MM.1S (cell line): Measurements from ENCODE around the gene PPM1K.

Source experiments
- DNase-seq: peaks from one replicate; pipeline ENCODE4 v3.0.0-alpha.2; 2015
- H2AFZ ChIP-seq: fragments of 300-600 bp; sonication (generic); 2 replicates; pipeline ENCODE4 v1.6.0; 2016; ENCODE audit warnings: antibody characterized with exemption, low read length
- H3F3A ChIP-seq: fragments of 300-600 bp; sonication (generic); 2 replicates; pipeline ENCODE4 v1.6.1; 2016; ENCODE audit warnings: mild to moderate bottlenecking, antibody characterized with exemption, low read length, moderate library complexity, mixed read lengths; ENCODE audit not compliant: insufficient read depth
- H3K27ac ChIP-seq: fragments of 300-600 bp; sonication (generic); 2 replicates; pipeline ENCODE4 v1.5.1; 2016; ENCODE audit warnings: mild to moderate bottlenecking, low read length
- H3K27me3 ChIP-seq: fragments of 300-600 bp; sonication (generic); replicated peaks from 2 replicates; pipeline ENCODE4 v1.6.0; 2016; ENCODE audit warnings: low read length; ENCODE audit not compliant: insufficient read depth
- H3K36me3 ChIP-seq: fragments of 300-600 bp; sonication (generic); replicated peaks from 2 replicates; pipeline ENCODE4 v1.6.1; 2016; ENCODE audit warnings: mild to moderate bottlenecking, low read length, mixed read lengths; ENCODE audit not compliant: insufficient read depth
- H3K4me1 ChIP-seq: fragments of 300-600 bp; sonication (generic); 2 replicates; pipeline ENCODE4 v1.6.1; 2016; ENCODE audit warnings: low read length, mixed read lengths
- H3K4me2 ChIP-seq: fragments of 300-600 bp; sonication (generic); 2 replicates; pipeline ENCODE4 v1.6.0; 2016; ENCODE audit warnings: low read depth, low read length
- H3K4me3 ChIP-seq: fragments of 300-600 bp; sonication (generic); 2 replicates; pipeline ENCODE4 v1.5.1; 2016; ENCODE audit warnings: low read length, mixed read lengths
- H3K79me2 ChIP-seq: fragments of 300-600 bp; sonication (generic); 2 replicates; pipeline ENCODE4 v1.6.1; 2016; ENCODE audit warnings: mixed run types, low read length, mixed read lengths
- H3K9ac ChIP-seq: fragments of 300-600 bp; sonication (generic); 2 replicates; pipeline ENCODE4 v1.6.1; 2016; ENCODE audit warnings: low read length, mixed read lengths
- H3K9me2 ChIP-seq: fragments of 300-600 bp; sonication (generic); replicated peaks from 2 replicates; pipeline ENCODE4 v1.6.1; 2016; ENCODE audit warnings: mild to moderate bottlenecking, low read length, mixed read lengths; ENCODE audit not compliant: insufficient read depth
- H3K9me3 ChIP-seq: fragments of 300-600 bp; sonication (generic); replicated peaks from 2 replicates; pipeline ENCODE4 v1.6.1; 2016; ENCODE audit warnings: mild to moderate bottlenecking, low read length, mixed read lengths; ENCODE audit not compliant: insufficient read depth
- H4K20me1 ChIP-seq: fragments of 300-600 bp; sonication (generic); 2 replicates; pipeline ENCODE4 v1.6.1; 2016; ENCODE audit warnings: mild to moderate bottlenecking, low read length, moderate library complexity, mixed read lengths; ENCODE audit not compliant: insufficient read depth
- CTCF ChIP-seq: fragments of 300-600 bp; sonication (generic); IDR thresholded peaks from 2 replicates; pipeline ENCODE4 v1.5.1; 2016; ENCODE audit warnings: antibody characterized with exemption, low read length, mixed read lengths
- EZH2 ChIP-seq: fragments of 300-600 bp; sonication (generic); optimal IDR thresholded peaks from 2 replicates; pipeline ENCODE3; 2017; ENCODE audit warnings: low read depth, mild to moderate bottlenecking, antibody characterized with exemption, low read length, mixed read lengths
- EZH2phosphoT487 ChIP-seq: fragments of 300-600 bp; sonication (generic); IDR thresholded peaks from 2 replicates; pipeline ENCODE4 v1.6.1; 2018; ENCODE audit warnings: antibody characterized with exemption, low read length

PPM1K gene

DNA sequence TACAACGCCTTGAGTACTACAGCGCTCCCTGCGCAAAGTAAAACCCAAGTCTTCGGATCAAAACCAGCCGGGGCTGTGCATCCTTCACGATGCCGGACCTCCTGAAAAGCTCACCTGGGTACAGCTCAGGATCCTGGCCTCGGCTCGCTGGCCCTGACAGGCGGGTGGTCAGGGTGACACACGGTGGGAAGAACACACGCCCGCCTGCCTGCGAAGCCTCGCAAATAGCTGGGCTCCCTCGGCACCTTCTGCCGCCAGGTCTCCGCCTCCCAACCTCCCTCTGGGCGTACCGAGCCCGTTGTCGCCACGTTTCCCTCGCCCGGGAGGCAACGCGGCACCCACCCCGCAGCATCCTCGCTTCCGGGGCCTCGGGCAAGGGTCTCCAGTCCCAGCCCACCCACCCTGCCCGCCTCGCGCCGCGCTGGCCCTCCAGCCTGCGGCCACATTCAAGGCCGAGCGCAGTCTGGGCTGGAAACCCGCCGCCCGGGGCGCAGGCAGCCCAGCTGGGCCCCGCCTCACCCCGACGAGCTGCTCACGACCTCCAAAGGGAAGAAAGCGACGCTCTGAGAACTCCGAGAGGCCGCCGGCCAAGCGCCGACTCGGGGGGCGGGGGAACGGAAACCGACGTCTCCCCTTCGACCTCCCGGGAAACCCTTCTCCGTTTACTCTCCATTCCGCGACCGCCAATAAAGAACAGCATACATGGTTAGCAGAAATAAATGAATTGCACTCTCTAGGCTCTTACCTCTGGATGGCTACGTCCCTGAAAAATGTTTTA, 511 bp downstream of the PPM1K start:
- peak overlapping the region; percentile 90 for H3K4me3 ChIP-seq
- DNase-seq = peak; percentile 73
- H4K20me1 ChIP-seq = no peaks in the 10 kb centered on the region
- no peaks in the 10 kb centered on the region for H3K9me3 ChIP-seq
- peak overlapping the region; percentile 93 for H2AFZ ChIP-seq
- H3K36me3 ChIP-seq = no peaks in the 10 kb centered on the region
- H3K79me2 ChIP-seq = peaks cover 48% of the 10 kb centered on the region
- H3K9ac ChIP-seq = peak overlapping the region; percentile 94
- peaks cover 25% of the 10 kb centered on the region for H3F3A ChIP-seq
- peaks cover 14% of the 10 kb centered on the region; the same call in 1 of the 2 replicates for H3K4me1 ChIP-seq
- TF ChIP-seq CTCF (no peak), EZH2phosphoT487 (no peak), EZH2 (no peak)
- H3K4me2 ChIP-seq = peak overlapping the region; percentile 86
- no peaks in the 10 kb centered on the region for H3K27me3 ChIP-seq
- no peaks in the 10 kb centered on the region for H3K9me2 ChIP-seq
- H3K27ac ChIP-seq = peak overlapping the region; percentile 98

DNA sequence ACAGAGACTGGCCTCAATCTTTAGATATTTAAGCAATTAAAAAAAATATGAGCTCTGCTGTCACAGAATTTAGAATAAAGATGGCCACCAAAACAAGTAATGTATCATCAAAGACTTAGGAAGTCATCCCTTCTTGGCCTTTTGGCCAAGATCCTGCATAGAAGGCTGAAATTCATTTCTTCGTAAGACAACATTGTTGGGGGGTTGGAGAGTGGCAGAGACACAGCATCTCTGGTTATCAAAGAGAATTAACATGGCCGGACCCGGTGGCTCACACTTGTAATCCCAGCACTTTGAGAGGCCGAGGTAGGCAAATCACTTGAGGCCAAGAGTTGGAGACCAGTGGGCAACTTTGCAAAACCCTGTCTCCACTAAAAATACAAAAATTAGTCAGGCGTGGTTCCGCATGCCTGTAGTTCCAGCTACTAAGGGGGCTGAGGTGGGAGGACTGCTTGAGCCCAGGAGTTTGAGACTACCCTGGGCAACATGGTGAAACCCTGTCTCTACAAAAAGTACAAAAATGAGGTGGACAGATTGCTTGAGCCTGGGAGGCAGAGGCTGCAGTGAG, 4.0 kb downstream of the PPM1K start:
- H3K79me2 ChIP-seq = peaks cover 69% of the 10 kb centered on the region
- no peak overlapping the region for H3K27ac ChIP-seq
- H2AFZ ChIP-seq = no peak overlapping the region
- TF ChIP-seq EZH2 (no peak), CTCF (no peak), EZH2phosphoT487 (no peak)
- H3K36me3 ChIP-seq = no peaks in the 10 kb centered on the region
- no peak for DNase-seq
- peaks cover 28% of the 10 kb centered on the region for H3F3A ChIP-seq
- peaks cover 23% of the 10 kb centered on the region for H3K4me1 ChIP-seq
- H3K4me3 ChIP-seq = no peak overlapping the region
- no peak overlapping the region for H3K9ac ChIP-seq
- H3K4me2 ChIP-seq = no peak overlapping the region
- no peaks in the 10 kb centered on the region for H3K9me3 ChIP-seq
- H4K20me1 ChIP-seq = no peaks in the 10 kb centered on the region
- H3K9me2 ChIP-seq = no peaks in the 10 kb centered on the region
- H3K27me3 ChIP-seq = no peaks in the 10 kb centered on the region

GRCh38 chr4:88277711-88278225, 6.6 kb downstream of the PPM1K start:
- Histone ChIP-seq H3K27ac (no peak overlapping the region), H2AFZ (no peak overlapping the region), H3K27me3 (no peaks in the 10 kb centered on the region), H3K9ac (no peak overlapping the region), H3K4me1 (peaks cover 26% of the 10 kb centered on the region), H3K9me3 (no peaks in the 10 kb centered on the region), H3K4me3 (no peak overlapping the region), H3F3A (peaks cover 13% of the 10 kb centered on the region; the same call in 1 of the 2 replicates), H3K9me2 (no peaks in the 10 kb centered on the region), H4K20me1 (no peaks in the 10 kb centered on the region), H3K36me3 (no peaks in the 10 kb centered on the region), H3K79me2 (peaks cover 65% of the 10 kb centered on the region), H3K4me2 (no peak overlapping the region)
- TF ChIP-seq CTCF (no peak), EZH2 (no peak), EZH2phosphoT487 (no peak)
- DNase-seq = no peak
